Peyer's patch (tissue), 4 donors: ENCODE results near the gene KLHL41.

Experiments used
- CTCF ChIP-seq, 6 experiments: fragments of 450-650 bp in 4 of 6; fragments of 200-600 bp in 2 of 6; sonication (generic) in 1 of 6; IDR thresholded peaks; one replicate each; pipeline ENCODE4 v1.5.1; 2017 to 2019; ENCODE audit warnings: antibody characterized with exemption in 6 of 6, mild to moderate bottlenecking in 3 of 6, moderate library complexity in 1 of 6
- POLR2A ChIP-seq, 2 donors: fragments of 450-650 bp; IDR thresholded peaks; one replicate each; pipeline ENCODE4 v1.5.1; 2017; ENCODE audit warnings: antibody characterized with exemption in 2 of 2, mild to moderate bottlenecking in 2 of 2, moderate library complexity in 2 of 2

- no peak for TF ChIP-seq CTCF (IDR thresholded peaks at IDR 0.05)
- TF ChIP-seq POLR2A (IDR thresholded peaks at IDR 0.05), result no peak
Measured at GRCh38 chr2:169491378-169491777, 18.1 kb upstream of the KLHL41 start.
